ENCODE data around the gene TIAL1. TPM values are rescaled to one million over a fixed set of nuclear protein-coding genes. Genes with fewer than 3 reads are reported as not detected.
A peak's percentile ranks its signal among the peaks of the same experiment; 100 is the strongest.

TIAL1 gene
- total RNA-seq, 3 donors from 2014 or later (not counting 1 experiment from before 2014, with no cell fraction given) = 195 to 227 (median 213) TPM

DNA sequence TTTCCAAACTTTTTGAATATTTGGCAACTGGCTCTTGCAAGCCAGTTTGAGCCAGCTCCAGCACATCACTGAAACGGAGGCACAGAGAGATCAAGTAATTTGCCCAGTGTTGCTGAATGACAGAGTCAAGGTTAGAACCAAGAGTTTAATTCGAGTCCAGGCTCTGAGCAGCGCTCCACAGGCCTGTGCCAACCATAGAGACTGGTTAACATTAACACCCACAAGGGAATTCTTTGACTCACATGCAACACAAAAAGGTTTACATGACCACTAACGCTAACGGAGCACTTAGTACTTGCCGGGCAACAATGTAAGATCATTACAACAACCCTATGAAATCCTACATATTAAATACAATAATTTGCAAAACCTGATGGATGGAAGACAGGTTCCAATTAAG lies 55.7 kb downstream of the TIAL1 start:
- TF ChIP-seq, protein P1, sequence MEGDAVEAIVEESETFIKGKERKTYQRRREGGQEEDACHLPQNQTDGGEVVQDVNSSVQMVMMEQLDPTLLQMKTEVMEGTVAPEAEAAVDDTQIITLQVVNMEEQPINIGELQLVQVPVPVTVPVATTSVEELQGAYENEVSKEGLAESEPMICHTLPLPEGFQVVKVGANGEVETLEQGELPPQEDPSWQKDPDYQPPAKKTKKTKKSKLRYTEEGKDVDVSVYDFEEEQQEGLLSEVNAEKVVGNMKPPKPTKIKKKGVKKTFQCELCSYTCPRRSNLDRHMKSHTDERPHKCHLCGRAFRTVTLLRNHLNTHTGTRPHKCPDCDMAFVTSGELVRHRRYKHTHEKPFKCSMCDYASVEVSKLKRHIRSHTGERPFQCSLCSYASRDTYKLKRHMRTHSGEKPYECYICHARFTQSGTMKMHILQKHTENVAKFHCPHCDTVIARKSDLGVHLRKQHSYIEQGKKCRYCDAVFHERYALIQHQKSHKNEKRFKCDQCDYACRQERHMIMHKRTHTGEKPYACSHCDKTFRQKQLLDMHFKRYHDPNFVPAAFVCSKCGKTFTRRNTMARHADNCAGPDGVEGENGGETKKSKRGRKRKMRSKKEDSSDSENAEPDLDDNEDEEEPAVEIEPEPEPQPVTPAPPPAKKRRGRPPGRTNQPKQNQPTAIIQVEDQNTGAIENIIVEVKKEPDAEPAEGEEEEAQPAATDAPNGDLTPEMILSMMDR (IDR thresholded peaks at IDR 0.05) = no peak
- no peak for ATAC-seq
- Mint-ChIP-seq H3K9me3 (no peaks in the 10 kb centered on the region), H3K4me3 (peak overlapping the region; percentile 86), H3K4me1 (peaks cover 21 to 34% of the 10 kb centered on the region in 2 donors), H3K27me3 (ENCODE audit: low read depth in 2 of 2) (peaks cover 3 to 5% of the 10 kb centered on the region in 2 donors), H3K36me3 (no peaks in the 10 kb centered on the region), H3K27ac (no peak overlapping the region)
- Histone ChIP-seq H3K4me1 (ENCODE audit: control insufficient read depth, insufficient read depth, low read length) (peaks cover 32% of the 10 kb centered on the region), H3K4me3 (ENCODE audit: low read length) (no peak overlapping the region), H3K36me3 (ENCODE audit: control insufficient read depth, insufficient read depth, low read length) (no peaks in the 10 kb centered on the region), H3K9me3 (ENCODE audit: control insufficient read depth, insufficient read depth, low read length) (no peaks in the 10 kb centered on the region), H3K27ac (ENCODE audit: low read length) (no peak overlapping the region), H3K27me3 (ENCODE audit: control insufficient read depth, insufficient read depth, low read length) (no peaks in the 10 kb centered on the region)
- intact Hi-C loops (cut with micrococcal nuclease) = no loop called here
- 56% methylated on average over 6 of the region's 6 CpGs for WGBS (ENCODE audit: insufficient coverage)
- DNase-seq = peak in 1 of 2 donors; percentile 34

DNA sequence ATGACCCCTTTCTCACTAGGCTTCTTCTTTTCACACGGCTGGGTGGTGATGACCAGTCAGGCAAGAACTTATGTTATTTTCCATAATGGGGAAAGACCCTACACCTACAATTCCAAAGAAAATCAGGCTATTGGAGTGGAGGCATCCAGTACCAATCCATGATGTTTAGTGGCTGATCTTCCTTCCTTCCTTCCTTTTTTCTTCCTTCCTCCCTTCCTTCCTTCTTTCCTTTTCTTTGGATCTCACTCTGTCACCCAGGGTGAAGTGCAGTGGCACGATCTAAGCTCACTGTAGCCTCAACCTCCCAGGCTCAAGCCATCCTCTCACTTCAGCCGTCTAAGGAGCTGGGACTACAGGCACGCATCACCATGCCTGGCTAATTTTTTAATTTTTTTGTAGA lies 56.7 kb downstream of the TIAL1 start:
- no peaks in the 10 kb centered on the region for H3K36me3 ChIP-seq (ENCODE audit: control insufficient read depth, insufficient read depth, low read length)
- no peak overlapping the region for H3K4me3 Mint-ChIP-seq
- intact Hi-C loops (cut with micrococcal nuclease) = no loop called here
- H3K9me3 ChIP-seq (ENCODE audit: control insufficient read depth, insufficient read depth, low read length) = no peaks in the 10 kb centered on the region
- TF ChIP-seq, protein P1 (IDR thresholded peaks at IDR 0.05) = no peak
- H3K27ac Mint-ChIP-seq = no peak overlapping the region
- H3K36me3 Mint-ChIP-seq = no peaks in the 10 kb centered on the region
- H3K27me3 ChIP-seq (ENCODE audit: control insufficient read depth, insufficient read depth, low read length) = no peaks in the 10 kb centered on the region
- 96% methylated on average over 4 of the region's 4 CpGs for WGBS (ENCODE audit: insufficient coverage)
- H3K4me1 ChIP-seq (ENCODE audit: control insufficient read depth, insufficient read depth, low read length) = peaks cover 32% of the 10 kb centered on the region
- no peaks in the 10 kb centered on the region for H3K9me3 Mint-ChIP-seq
- DNase-seq = no peak
- no peaks in the 10 kb centered on the region for H3K27me3 Mint-ChIP-seq (ENCODE audit: low read depth in 2 of 2)
- peaks cover 21 to 34% of the 10 kb centered on the region in 2 donors for H3K4me1 Mint-ChIP-seq
- no peak overlapping the region for H3K27ac ChIP-seq (ENCODE audit: low read length)
- ATAC-seq = no peak
- H3K4me3 ChIP-seq (ENCODE audit: low read length) = no peak overlapping the region

DNA sequence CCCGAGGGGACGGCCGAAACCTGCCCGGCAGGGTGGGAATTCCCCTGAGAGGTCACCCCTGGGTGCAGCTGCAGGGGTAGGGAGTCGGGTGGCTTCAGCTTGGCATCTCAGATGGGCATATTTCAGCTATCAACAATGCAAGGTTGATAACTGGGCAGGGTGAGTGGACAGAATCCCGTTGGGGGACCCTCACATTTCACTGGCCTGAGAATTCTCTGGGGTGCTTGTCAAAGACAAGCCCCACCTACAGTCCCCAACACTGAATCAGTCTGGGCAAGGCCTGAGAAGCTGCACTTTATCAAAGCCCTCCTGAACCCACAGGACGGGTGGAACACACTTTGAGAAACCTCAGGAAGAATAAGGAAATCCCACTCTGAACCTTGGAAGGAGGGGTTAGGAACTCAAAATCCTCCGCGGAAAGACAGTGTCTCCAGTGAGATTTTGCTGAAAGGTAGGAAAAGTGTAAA lies 57.4 kb downstream of the TIAL1 start:
- no peak overlapping the region for H3K27ac ChIP-seq (ENCODE audit: low read length)
- peak in 1 of 2 donors; percentile 49 for DNase-seq
- Mint-ChIP-seq H3K27ac (no peak overlapping the region), H3K9me3 (no peaks in the 10 kb centered on the region), H3K4me1 (peaks cover 21 to 34% of the 10 kb centered on the region in 2 donors), H3K4me3 (peak overlapping the region; percentile 50), H3K36me3 (no peaks in the 10 kb centered on the region), H3K27me3 (ENCODE audit: low read depth in 2 of 2) (no peaks in the 10 kb centered on the region)
- peaks cover 32% of the 10 kb centered on the region for H3K4me1 ChIP-seq (ENCODE audit: control insufficient read depth, insufficient read depth, low read length)
- ATAC-seq = no peak
- no peaks in the 10 kb centered on the region for H3K36me3 ChIP-seq (ENCODE audit: control insufficient read depth, insufficient read depth, low read length)
- H3K4me3 ChIP-seq (ENCODE audit: low read length) = no peak overlapping the region
- WGBS (ENCODE audit: insufficient coverage) = 77% methylated on average over 9 of the region's 9 CpGs
- H3K9me3 ChIP-seq (ENCODE audit: control insufficient read depth, insufficient read depth, low read length) = no peaks in the 10 kb centered on the region
- no peaks in the 10 kb centered on the region for H3K27me3 ChIP-seq (ENCODE audit: control insufficient read depth, insufficient read depth, low read length)
- intact Hi-C loops (cut with micrococcal nuclease) = no loop called here
- TF ChIP-seq, protein P1 (IDR thresholded peaks at IDR 0.05) = no peak

Measured in natural killer cell (primary cell).